ENCODE results near the gene TAF8.

GRCh38 chr6:42041481-42042053 is 8.8 kb upstream of the TAF8 start:
- TF ChIP-seq, protein P1, sequence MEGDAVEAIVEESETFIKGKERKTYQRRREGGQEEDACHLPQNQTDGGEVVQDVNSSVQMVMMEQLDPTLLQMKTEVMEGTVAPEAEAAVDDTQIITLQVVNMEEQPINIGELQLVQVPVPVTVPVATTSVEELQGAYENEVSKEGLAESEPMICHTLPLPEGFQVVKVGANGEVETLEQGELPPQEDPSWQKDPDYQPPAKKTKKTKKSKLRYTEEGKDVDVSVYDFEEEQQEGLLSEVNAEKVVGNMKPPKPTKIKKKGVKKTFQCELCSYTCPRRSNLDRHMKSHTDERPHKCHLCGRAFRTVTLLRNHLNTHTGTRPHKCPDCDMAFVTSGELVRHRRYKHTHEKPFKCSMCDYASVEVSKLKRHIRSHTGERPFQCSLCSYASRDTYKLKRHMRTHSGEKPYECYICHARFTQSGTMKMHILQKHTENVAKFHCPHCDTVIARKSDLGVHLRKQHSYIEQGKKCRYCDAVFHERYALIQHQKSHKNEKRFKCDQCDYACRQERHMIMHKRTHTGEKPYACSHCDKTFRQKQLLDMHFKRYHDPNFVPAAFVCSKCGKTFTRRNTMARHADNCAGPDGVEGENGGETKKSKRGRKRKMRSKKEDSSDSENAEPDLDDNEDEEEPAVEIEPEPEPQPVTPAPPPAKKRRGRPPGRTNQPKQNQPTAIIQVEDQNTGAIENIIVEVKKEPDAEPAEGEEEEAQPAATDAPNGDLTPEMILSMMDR (conservative IDR thresholded peaks at IDR 0.05; ENCODE audit: low read depth, low read length): no peak
- TF ChIP-seq EZH2phosphoT487 (IDR thresholded peaks at IDR 0.05; ENCODE audit: borderline replicate concordance, low read length): no peak
- TF ChIP-seq EZH2 (IDR thresholded peaks at IDR 0.05; ENCODE audit: low read length, unreplicated experiment): no peak

All from PC-3 (cell line).